UCSD-AML1 (cell line): ENCODE measurements around the gene PRELID3B.
A peak's percentile ranks its signal among the peaks of the same experiment; 100 is the strongest.

Source experiments
- DNase-seq: peaks from one replicate; lab custom pipeline; 2025; ENCODE audit not compliant: unreplicated experiment; lab: John Stamatoyannopoulos, UW

PRELID3B gene

DNA sequence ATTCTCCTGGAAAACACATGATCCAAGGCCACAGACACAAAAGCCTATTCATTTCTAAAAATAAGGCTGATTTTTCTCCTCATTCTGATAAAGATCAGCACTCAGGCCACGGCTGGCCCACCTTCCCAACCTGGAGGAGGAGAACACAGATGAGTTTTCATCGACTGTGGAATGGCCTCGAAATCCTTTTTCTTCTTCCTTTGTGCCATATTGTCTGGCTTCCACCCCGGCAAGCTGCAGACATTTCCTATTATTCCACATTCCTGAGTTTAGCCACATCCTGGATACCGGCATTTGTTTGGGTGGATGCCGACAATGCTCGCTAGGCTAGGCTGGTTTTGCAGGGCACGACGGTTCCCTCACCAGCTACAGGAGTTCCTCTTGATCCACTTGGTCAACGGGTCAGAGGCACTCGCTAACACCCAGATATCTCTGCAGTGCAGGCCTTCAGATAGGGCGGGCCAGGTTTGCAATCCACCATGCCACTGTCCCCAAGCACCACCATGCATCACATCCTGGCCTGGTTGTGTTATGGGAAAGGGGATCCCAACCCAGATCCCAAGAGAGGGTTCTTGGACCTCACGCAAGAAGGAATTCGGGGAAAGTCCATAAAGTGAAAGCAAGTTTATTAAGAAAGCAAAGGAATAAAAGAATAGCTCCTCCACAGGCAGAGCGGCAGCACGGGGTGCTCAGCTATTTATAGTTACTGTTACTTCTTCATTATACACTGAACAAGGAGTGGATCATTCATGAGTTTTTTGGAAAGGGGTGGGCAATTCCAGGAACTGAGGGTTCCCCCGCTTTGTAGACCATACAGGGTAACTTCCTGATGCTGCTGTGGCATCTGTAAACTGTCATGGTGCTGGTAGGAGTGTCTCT, 31.4 kb downstream of the PRELID3B start:
- DNase-seq = peak; percentile 61

DNA sequence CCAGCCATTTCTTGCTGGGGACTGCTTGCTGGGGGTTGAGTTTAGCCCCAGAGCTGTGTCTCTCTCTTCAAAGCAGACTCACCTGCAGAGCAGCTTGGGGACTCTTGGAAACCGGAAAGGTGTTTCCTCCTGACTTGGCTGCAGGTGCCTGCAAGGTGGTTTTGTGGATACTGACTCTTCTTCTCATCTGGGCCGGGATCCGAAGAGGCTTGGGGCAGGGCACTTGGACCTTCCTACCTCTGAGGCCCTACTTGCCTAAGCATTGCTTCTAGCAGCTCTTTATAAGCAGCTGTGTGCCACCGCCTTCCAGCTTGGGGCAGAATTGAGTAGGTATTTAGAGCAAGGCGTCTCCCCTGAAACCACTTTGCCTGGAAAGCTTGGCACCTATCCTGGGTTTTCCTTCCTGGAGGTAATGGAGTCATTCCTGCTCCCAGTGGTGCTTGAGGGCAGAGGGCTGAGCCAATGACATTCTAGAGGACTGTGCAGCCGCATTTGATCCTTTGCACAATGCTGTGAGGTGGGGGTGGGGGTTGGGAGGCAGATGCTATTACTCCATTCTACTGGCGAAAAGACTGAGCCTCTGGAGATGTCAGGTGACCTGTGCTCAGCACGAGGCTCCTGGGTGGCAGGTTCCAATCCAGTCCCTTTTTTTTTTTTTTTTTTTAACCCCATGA, 32.1 kb downstream of the PRELID3B start:
- no peak for DNase-seq

DNA sequence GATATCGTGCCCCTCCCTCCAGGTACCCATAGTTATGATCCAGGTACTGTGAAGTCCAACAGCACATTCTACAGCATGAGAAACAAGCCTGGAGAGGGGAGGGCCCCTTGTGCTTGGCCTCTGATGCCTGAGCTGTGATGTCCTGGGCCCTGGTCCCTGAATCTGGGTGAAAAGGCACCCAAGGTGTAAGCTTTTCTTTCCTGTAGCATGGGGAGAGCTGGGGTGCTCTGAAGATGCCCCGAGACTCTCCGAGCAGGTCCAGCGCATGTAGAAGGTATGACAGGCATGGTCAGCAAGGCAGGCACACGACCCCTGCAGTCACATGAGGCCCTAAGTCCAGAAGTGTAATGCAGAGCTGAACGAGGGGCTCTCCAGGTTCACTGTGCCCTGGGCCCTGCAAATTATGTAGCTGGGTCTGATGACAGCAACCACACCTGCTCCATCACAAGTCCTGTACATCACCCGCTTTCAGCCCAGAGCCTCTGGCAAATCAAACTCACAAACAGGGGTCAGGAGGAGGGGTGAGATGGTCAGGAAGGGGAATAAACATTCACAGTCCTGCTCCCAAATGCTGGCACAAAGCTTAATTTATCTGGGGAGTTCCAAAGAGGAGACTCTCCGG, 33.8 kb downstream of the PRELID3B start:
- no peak for DNase-seq

DNA sequence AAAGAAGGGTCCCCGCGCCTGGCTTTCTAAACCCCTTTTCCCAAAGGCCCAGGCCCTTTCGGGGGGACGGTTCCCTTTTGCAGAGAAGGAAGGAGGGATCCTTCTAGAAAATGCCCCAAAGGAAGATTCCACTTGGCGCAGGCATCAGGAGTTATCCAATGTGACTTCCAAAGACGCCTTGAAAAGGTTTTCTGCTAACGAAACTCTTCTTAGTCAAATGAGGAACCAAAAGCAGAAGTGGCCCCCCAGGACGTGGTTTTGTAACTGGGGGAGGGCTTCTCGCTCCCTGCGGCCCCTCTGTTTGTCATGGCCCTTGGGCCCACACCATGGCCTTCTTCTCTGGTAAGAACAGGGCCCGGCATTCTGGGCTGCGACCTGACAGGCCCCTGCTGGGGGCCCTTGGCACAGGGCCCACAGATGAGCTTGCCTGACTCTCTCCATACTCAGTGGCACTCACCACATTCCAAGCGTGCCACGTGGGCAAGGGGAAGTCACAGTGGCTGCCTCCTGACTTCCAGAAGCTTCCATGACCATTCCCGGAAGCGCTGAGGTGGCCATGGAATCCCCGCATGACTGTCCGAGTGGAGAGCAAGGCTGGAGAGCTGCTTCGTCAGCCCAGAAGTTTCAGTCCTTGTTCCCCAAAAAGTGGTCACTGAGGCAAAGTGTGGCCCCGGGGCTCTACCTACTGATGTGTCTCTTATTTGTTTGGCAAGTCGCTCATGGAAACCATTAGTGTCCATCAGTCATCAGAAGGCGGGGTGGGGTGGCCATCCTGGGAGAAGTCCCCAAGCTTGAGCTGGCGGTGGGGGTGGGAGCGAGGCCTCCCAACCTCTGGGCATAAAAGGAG, 34.7 kb downstream of the PRELID3B start:
- DNase-seq = peak; percentile 62

DNA sequence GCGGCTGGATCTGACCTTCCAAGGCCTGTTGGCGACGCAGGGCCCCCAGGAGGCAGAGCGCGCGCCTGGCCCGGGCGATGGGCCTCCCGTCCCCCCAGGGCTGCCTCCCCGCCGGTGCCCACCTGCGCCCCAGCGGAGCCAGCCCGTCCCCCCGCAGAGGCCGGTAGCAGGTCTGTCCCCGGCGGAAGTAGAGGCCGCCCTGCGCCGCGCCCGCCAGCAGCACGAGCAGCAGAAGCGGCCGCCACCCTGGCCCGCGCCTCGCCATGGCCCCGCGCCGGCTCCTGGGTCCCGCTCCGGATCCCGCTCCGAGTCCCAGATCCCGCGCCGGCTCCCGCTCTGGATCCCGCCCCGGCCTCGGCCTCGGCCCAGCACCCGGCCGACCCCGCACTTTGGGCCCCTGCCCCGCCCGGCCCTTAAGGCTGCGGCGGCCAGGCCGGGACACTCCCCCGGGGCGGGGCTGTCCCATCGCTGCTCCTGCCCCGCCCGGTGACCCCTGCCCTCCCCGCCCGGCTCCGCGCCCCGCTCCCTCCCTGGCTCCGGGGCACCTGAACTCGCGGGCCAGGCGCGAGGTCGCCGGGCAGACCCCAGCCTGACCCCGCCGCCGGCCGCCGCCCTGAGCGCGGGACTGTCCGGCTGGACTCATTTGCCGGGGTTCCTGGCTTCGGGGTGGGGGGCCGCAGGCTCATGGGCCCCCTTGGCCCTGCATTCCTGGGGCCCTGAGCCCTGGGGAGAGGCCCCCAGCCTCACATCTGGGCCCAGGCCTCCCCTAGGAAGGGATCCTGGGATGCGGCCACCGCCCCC, 35.5 kb downstream of the PRELID3B start, which contains the start of gene CTSZ:
CTSZ (minus strand) TSS at position 391 of the 801 bp plus-strand sequence; CDS start at position 265, 126 bp downstream.
- peak; percentile 61 for DNase-seq

DNA sequence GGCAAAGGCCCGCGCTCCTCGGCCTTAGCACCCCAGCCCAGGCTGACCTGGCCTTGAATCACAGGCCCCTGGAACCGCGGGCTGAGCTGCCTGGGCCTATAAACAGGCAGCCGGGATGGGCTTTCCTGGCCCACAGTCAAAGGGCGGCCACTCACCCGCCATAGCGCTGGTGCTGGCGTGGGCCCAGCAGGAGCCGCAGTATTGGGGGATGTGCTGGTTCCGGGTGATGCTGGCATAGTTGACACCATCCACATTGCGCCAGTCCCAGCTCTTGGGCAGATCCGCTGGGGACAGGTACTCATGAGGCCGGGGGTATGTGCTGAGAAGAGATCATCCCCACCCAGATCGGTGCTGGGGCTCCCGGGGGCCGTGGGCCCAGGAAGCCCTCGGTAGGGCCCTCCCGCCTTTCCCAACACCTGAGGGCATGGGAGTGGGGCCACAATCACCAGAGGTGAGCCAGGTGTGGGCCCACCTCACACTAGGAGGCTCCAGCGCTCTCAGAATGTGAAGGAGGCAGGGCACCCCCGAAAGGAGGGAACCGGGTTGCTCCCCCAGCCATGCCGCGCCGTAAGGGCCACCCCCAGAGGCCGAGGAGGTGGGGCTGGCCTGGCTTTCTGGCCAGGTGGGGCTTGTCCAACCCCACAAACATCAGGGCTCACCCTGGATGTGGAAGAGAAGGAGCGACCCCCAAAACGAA, 36.3 kb downstream of the PRELID3B start:
- no peak for DNase-seq

DNA sequence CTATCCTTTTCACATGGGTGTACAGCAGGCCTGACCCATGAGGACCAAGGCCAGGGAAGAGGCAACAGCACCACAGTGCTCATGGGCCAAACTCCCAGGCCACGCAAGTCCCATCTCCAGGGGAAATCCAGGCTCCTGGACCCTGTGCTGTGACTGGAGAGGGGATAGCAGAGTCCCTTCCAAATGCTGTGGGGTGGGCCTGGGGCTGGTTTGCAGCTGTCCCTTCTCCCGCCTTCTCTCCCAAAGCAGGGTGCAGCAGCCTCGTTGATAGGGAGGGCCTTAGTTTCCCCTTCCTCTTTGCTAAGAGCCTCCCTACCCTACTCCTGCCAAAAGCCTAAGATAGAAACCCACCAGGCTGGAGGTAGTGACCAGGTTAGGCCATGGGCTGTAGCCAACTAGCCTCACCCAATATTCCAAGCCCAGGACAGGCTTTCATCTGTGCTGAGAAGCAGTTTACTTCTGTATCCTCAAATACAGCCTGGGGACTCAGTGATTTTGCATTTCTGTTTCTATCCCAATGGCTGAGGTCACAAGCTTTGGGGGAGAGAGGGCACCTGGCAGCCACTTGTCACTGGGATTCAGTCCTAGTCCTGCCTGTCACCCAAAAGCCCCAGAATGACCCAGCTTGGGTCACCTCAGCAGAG, 36.9 kb downstream of the PRELID3B start:
- DNase-seq = no peak

DNA sequence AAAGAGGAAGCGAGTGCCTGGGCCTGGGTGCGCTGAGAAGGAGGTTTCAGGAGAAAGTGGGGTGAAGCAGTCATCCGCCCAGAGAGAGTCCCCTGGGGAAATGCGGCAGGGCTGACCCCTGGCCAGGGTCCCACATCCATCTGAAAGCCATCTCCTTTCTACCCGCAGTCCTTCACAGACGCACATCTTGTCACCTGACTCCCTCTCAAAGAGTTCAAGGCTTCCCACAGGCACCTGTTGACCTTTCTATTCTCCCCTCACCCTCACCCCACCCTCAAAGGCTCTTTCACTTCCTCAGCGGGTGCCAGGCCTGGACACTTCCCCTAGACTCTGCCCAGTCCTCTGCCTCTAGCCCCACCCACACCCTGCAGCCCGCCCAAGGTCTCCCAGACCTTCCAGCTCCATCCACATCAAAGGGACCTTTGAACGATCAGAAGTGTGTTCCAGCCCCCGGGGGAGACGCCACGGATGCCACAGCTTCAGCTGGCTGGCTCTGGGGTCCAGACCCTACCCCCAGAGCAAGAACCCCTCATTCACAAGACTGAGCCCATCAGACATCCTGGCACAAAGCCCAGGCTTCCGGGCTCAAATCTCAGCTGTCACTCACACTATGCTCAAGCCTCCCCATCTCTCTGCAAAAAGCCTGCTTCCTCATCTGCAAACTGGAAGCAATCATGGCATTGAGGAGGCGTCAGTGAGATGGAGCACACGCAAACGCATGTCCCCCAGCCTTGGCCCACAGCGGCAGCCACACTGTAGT, 37.6 kb downstream of the PRELID3B start:
- DNase-seq = peak; percentile 78

DNA sequence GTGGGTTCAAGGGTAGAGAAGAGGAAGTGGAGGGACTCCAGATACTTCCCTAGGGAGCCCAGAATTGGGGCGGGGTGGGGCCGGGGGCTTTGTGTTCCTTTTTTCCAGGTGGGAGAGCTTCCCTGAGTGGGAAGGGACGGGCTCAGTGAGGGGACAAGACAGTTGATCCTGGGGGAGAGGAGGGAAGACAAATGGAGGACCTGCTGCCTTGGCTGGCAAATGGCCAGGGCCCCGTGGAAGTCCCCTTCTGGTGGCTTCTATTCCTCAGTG, 38.2 kb downstream of the PRELID3B start:
- peak; percentile 63 for DNase-seq

DNA sequence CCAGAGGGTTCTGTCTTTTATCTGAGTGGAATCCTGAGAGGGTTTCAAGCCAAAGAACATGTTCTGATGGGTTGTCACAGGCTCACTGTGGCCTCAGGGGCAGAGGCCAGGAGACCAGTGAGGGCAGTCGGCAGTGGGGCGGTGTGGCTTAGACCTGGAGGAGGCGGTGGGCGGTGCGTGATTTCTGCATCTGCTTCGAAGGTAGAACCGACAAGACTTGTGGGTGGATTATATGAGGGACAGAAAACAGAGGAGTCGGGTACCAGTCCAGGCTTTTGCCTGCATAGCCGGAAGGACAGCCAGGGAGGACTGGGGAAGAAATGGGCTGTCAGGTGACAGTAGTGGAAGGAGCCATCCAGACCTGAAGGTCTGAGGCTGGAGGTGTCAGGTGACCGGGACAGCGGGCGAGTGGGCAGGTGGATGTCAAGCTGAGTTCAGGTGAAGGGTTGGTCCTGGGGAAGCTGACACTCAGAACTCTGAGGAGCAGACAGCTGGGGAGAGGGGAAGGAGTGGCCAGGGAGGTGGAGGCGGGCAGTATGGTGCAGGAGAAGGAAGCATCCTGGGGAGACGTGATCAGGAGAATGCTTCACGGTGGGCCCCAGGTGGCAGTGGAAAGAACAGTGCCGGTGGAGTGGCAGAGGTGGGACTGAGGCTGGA, 38.6 kb downstream of the PRELID3B start:
- no peak for DNase-seq

DNA sequence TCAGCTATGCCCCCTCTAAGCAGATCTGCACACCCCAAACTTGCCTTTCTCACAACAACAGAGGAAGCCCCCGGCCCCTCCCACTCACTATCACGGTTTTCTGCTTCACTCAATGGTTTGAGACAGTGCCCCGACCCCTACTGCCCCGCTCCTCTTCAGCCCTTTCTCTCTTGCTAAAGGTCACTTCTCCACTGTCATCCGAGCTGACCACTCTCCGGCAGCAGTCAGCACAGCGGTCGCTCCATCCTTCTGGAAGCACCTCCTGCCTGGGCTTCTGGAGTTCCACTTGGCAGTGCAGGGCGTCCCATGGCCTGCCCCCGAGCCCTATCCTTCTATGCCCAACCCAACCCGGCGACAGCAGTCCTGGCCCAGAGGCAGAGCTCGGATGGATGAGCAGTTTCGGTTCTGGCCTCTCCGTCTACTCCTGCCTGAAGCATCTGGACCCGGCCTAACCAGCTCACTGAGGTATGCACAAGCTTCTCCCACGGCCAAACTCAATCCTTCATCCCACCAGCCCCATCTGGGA, 39.6 kb downstream of the PRELID3B start:
- no peak for DNase-seq

DNA sequence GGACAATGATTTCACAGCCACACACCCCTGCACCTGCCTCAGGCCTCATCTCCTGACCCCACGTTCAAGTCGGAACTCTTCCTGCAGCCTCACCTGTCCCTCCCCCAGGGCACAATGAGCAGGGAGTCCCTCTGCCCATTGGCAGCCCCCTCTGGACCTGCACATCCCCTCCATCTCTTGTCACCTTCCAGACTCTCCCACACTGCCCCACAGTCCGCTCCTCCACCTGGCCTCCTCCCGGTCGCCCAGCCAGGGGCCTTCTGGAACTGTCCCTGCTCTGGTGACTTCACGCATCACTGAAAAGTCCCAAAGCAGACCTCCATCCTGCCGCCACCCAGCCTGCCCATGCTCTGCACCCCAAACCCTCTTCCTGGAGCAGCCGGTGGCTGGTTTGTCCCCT, 40.2 kb downstream of the PRELID3B start:
- DNase-seq = no peak

DNA sequence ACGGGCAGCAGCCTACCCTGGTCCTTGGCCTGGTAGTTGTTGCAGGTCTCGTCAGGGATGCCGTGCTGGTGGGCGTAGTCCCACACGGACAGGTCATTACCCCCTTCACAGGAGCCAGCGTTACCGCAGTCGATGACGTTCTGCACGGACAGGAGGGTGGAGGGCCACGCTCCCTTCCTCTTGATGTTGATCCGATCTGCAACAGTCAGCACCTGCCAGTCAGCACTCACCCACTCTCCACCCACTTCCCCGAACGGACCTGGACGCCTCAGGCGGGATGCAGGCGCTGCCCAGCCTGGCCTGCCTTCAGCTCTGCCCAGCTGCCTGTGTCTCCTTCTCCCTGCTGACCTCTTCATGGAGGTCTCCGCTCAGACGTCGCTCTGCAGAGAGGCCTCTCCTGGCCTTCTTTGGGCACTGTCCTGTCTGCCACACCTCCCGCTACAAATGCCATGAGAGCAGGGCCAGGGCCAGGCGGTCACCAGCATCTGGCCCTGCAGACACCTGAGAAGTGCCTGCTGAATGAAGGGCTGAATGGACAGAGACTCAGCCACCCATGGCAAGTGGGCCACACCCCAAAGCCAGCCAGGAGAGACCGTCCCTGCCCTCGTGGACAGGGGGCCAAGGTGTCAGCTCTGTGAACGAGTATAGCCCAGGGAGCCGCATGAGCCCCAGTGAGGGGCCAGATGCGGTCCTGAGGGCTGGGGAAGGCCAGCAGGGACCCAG, 41.0 kb downstream of the PRELID3B start:
- DNase-seq = no peak

DNA sequence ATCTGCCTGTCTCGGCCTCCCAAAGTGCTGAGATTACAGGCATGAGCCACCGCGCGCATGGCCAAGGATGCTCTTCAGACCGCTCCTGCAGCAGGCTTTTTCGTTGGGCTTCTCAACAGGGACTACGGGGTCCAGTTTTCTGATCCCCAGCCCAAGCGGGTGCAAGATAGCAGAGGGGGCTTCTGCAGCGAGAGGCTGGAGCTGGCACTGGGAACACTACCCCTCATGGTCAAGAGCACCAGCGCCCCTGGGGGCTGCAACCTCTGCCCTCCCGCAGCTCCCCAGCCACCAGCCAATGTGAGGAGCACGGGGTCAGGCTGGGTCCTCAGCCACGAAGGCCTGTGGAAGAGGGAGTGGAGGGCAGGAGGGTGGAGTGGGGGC, 41.5 kb downstream of the PRELID3B start:
- no peak for DNase-seq

DNA sequence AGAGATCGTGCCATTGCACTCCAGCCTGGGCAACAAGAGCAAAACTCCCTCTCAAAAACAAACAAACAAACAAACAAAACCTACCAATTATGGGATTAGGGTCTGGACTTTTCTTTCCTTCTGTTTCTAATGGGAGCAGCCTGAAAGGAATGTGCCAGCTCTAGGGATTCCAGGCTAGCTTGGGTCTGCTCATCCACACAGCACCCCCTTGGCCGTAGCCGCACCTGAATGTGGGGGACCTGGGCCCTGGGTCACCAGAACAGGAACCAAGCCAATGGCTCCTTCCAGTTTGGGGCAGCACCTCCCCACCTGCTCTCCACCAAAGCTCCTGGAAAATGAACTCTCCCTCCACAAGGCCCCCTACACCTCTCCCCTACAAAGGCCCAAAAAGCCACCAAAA, 42.3 kb downstream of the PRELID3B start:
- DNase-seq = no peak

DNA sequence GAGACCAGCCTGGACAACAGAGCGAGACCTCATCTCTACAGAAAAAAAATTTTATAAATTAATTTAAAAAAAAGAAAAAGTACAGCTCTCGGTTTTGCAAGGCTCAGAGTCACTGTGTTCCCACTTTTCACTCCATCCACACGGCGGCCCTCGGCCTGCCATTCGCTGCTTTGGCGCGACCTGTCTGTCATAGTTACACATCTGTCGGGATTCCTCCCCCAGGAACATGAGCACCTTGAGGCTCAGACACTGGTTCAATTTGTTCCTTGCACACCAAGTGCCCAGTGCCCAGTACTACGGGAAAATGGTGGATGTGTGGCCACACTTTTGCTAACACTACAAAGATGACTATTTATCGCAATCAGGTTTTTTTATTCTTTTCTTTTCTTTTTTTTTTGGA, 43.9 kb downstream of the PRELID3B start:
- no peak for DNase-seq

DNA sequence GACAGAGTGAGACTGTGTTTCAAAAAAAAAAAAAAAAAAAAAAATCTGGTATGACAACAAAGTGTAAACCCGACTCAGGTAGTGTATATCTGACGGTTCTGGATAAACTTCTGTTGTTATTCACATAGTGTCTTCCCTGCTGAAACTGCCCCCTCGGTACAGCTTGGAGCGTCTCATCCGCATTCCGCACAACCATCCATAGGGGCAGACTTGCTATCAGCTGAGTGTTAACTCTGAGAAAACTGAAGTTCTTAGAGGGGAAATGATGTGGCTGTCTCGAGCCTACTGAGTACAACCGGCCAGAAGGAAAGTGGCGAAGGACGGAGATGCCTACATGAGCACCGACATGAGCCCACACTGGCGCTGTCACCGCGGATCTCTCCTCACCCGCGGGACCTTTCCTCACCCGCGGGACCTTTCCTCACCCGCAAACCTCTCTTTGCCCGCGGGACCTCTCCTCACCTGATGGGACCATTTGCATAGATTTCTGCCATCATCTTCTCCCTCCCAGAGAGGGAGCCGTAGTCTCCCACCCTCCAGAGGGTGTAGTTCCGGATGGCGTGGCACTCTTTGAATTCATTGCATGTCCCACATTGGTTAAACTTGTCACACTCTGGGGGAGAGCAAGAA, 45.3 kb downstream of the PRELID3B start:
- DNase-seq = no peak
